Measurements from ENCODE around the gene NPHS2. TPM values are rescaled to one million over a fixed set of nuclear protein-coding genes. Genes with fewer than 3 reads are reported as not detected.

NPHS2 gene
- polyA plus RNA-seq, 1 donor (not counting 4 experiments of a cell fraction or from before 2014, with no cell fraction given), result not detected

- TF ChIP-seq CTCF (optimal IDR thresholded peaks at IDR 0.05 in 1 of 3, IDR thresholded peaks at IDR 0.05 in 1 of 3, conservative IDR thresholded peaks at IDR 0.05 in 1 of 3; ENCODE audit: extremely low read depth in 1 of 3, insufficient read depth in 2 of 3, low read length in 3 of 3), result no peak
- no peak for TF ChIP-seq EZH2 (IDR thresholded peaks at IDR 0.05; ENCODE audit: low read length)
- H3K9me3 ChIP-seq (ENCODE audit: control insufficient read depth, low read depth, low read length), result no peaks in the 10 kb centered on the region
- H3K9me1 ChIP-seq (ENCODE audit: control insufficient read depth, extremely low read depth, insufficient read depth, low read length), result no peaks in the 10 kb centered on the region
- no peak overlapping the region for H3K4me2 ChIP-seq (ENCODE audit: control insufficient read depth, extremely low read depth, insufficient read depth, low read depth, low read length)
- H3K79me2 ChIP-seq (ENCODE audit: control insufficient read depth, insufficient read depth, low read length), result no peaks in the 10 kb centered on the region
- no peak for DNase-seq (ENCODE audit: low read depth, low spot score)
- peaks cover 39% of the 10 kb centered on the region for H3K27me3 ChIP-seq (ENCODE audit: control insufficient read depth, extremely low read depth, insufficient read depth, low read length)
- FAIRE-seq, result no peak
- peak overlapping the region in 1 of 3 experiments; percentile 32 for H3K4me3 ChIP-seq (ENCODE audit: control insufficient read depth in 2 of 3, extremely low read depth in 1 of 3, insufficient read depth in 2 of 3, low read depth in 1 of 3, low read length in 3 of 3)
- no peak overlapping the region for H3K9ac ChIP-seq (ENCODE audit: control insufficient read depth, extremely low read depth, insufficient read depth, low read length)
- H3K27ac ChIP-seq (ENCODE audit: control insufficient read depth, insufficient read depth, low read length), result no peak overlapping the region
- H2AFZ ChIP-seq (ENCODE audit: control insufficient read depth, low read length), result no peak overlapping the region
- no peaks in the 10 kb centered on the region for H3K36me3 ChIP-seq (ENCODE audit: control insufficient read depth in 2 of 2, extremely low read depth in 1 of 2, insufficient read depth in 2 of 2, low read length in 2 of 2)
- H3K4me1 ChIP-seq (ENCODE audit: control insufficient read depth, extremely low read depth, insufficient read depth, low read length), result no peaks in the 10 kb centered on the region
- dilution Hi-C loops (cut with MboI; ENCODE audit: extremely low pct_ligation_motif_present, low sequenced_read_pairs), result no loop called here
- H4K20me1 ChIP-seq (ENCODE audit: control insufficient read depth, extremely low read depth, insufficient read depth, low read length), result no peaks in the 10 kb centered on the region
These were observed 15.5 kb upstream of the NPHS2 start for GRCh38 chr1:179591253-179591591.

- Histone ChIP-seq H3K4me2 (ENCODE audit: control insufficient read depth, extremely low read depth, insufficient read depth, low read depth, low read length) (no peak overlapping the region), H2AFZ (ENCODE audit: control insufficient read depth, low read length) (no peak overlapping the region), H3K79me2 (ENCODE audit: control insufficient read depth, insufficient read depth, low read length) (no peaks in the 10 kb centered on the region), H3K36me3 (ENCODE audit: control insufficient read depth in 2 of 2, extremely low read depth in 1 of 2, insufficient read depth in 2 of 2, low read length in 2 of 2) (no peaks in the 10 kb centered on the region), H3K9ac (ENCODE audit: control insufficient read depth, extremely low read depth, insufficient read depth, low read length) (no peak overlapping the region), H3K9me1 (ENCODE audit: control insufficient read depth, extremely low read depth, insufficient read depth, low read length) (no peaks in the 10 kb centered on the region), H3K27me3 (ENCODE audit: control insufficient read depth, extremely low read depth, insufficient read depth, low read length) (peaks cover 43% of the 10 kb centered on the region), H3K4me3 (ENCODE audit: control insufficient read depth in 2 of 3, extremely low read depth in 1 of 3, insufficient read depth in 2 of 3, low read depth in 1 of 3, low read length in 3 of 3) (no peak overlapping the region), H4K20me1 (ENCODE audit: control insufficient read depth, extremely low read depth, insufficient read depth, low read length) (no peaks in the 10 kb centered on the region), H3K4me1 (ENCODE audit: control insufficient read depth, extremely low read depth, insufficient read depth, low read length) (no peaks in the 10 kb centered on the region), H3K27ac (ENCODE audit: control insufficient read depth, insufficient read depth, low read length) (no peak overlapping the region), H3K9me3 (ENCODE audit: control insufficient read depth, low read depth, low read length) (no peaks in the 10 kb centered on the region)
- TF ChIP-seq CTCF (optimal IDR thresholded peaks at IDR 0.05 in 1 of 3, IDR thresholded peaks at IDR 0.05 in 1 of 3, conservative IDR thresholded peaks at IDR 0.05 in 1 of 3; ENCODE audit: extremely low read depth in 1 of 3, insufficient read depth in 2 of 3, low read length in 3 of 3) (no peak), EZH2 (IDR thresholded peaks at IDR 0.05; ENCODE audit: low read length) (no peak)
- dilution Hi-C loops (cut with MboI; ENCODE audit: extremely low pct_ligation_motif_present, low sequenced_read_pairs), result no loop called here
- no peak for DNase-seq (ENCODE audit: low read depth, low spot score)
- FAIRE-seq, result no peak
These were observed 14.9 kb upstream of the NPHS2 start for GRCh38 chr1:179590671-179591070.

Measured in keratinocyte (primary cell).